Suprapubic skin (tissue), 4 donors: ENCODE measurements around the gene UBE2D1. TPM values are rescaled to one million over a fixed set of nuclear protein-coding genes. Genes with fewer than 3 reads are reported as not detected.

Experiments
- DNase-seq, 2 donors: peaks; one replicate each; pipeline ENCODE4 v3.0.0-alpha.2; 2019; ENCODE audit warnings: low spot score in 2 of 2
- H3K27ac ChIP-seq: fragments of 200-600 bp; sonication (generic); one replicate; pipeline ENCODE4 v1.5.1; 2019
- H3K27me3 ChIP-seq: fragments of 200-600 bp; sonication (generic); one replicate; pipeline ENCODE4 v1.5.1; 2019
- H3K36me3 ChIP-seq: fragments of 200-600 bp; sonication (generic); one replicate; pipeline ENCODE4 v1.5.1; 2019
- H3K4me1 ChIP-seq: fragments of 200-600 bp; sonication (generic); one replicate; pipeline ENCODE4 v1.5.1; 2019
- H3K4me3 ChIP-seq: fragments of 200-600 bp; sonication (generic); one replicate; pipeline ENCODE4 v1.5.1; 2019; ENCODE audit warnings: mild to moderate bottlenecking
- H3K9me3 ChIP-seq: fragments of 200-600 bp; sonication (generic); one replicate; pipeline ENCODE4 v1.5.1; 2019
- CTCF ChIP-seq, 2 donors: fragments of 200-600 bp in 1 of 2; fragments of 450-650 bp in 1 of 2; sonication (generic) in 1 of 2; IDR thresholded peaks; one replicate each; pipeline ENCODE4 v1.5.1; 2016 to 2019; ENCODE audit warnings: antibody characterized with exemption in 2 of 2, mild to moderate bottlenecking in 1 of 2, moderate library complexity in 1 of 2
- EP300 ChIP-seq: sonication (generic); formaldehyde crosslinking; IDR thresholded peaks from one replicate; pipeline ENCODE4 v1.6.1; 2017; ENCODE audit warnings: antibody characterized with exemption
- POLR2A ChIP-seq, 2 donors: fragments of 450-650 bp; IDR thresholded peaks; one replicate each; pipeline ENCODE4 v1.6.1; 2017; ENCODE audit warnings: antibody characterized with exemption in 2 of 2, mild to moderate bottlenecking in 2 of 2, moderate library complexity in 2 of 2
- POLR2AphosphoS5 ChIP-seq, 3 donors: sonication (generic); formaldehyde crosslinking; IDR thresholded peaks; one replicate each; pipeline ENCODE4 v1.6.1; 2017; ENCODE audit warnings: antibody characterized with exemption in 3 of 3
- WGBS: methylation state at CpG from one replicate; pipeline ENCODE4 v1.1.5; 2018; 5-methylcytosine and 5-hydroxymethylcytosine counted together
- total RNA-seq, 4 donors: library from RNA; depleted of rRNA; stranded (reverse); fragments of >200 nt; gene quantifications; one replicate each; pipeline ENCODE4 v1.1.0, GENCODE V29; 2016

UBE2D1 gene
- total RNA-seq, 4 donors from 2014 or later: 8.3 to 11.5 (median 9.6) TPM

- no peak for DNase-seq
- 54% methylated on average over 2 of the region's 2 CpGs for WGBS
Observed at GRCh38 chr10:58356756-58357155, 21.9 kb downstream of the UBE2D1 start.

GRCh38 chr10:58358314-58358933 lies 23.6 kb downstream of the UBE2D1 start:
- no peak for DNase-seq
- 92% methylated on average over 4 of the region's 4 CpGs for WGBS

More at GRCh38 chr10:58356756-58357155, 21.9 kb downstream of the UBE2D1 start:
- no peaks in the 10 kb centered on the region for H3K9me3 ChIP-seq
- no peaks in the 10 kb centered on the region for H3K36me3 ChIP-seq
- no peaks in the 10 kb centered on the region for H3K27me3 ChIP-seq
- TF ChIP-seq CTCF (IDR thresholded peaks at IDR 0.05) (no peak), EP300 (no peak), POLR2A (IDR thresholded peaks at IDR 0.05) (no peak), POLR2AphosphoS5 (IDR thresholded peaks at IDR 0.05) (no peak)
- no peak overlapping the region for H3K4me3 ChIP-seq
- no peaks in the 10 kb centered on the region for H3K4me1 ChIP-seq
- no peak overlapping the region for H3K27ac ChIP-seq

DNA sequence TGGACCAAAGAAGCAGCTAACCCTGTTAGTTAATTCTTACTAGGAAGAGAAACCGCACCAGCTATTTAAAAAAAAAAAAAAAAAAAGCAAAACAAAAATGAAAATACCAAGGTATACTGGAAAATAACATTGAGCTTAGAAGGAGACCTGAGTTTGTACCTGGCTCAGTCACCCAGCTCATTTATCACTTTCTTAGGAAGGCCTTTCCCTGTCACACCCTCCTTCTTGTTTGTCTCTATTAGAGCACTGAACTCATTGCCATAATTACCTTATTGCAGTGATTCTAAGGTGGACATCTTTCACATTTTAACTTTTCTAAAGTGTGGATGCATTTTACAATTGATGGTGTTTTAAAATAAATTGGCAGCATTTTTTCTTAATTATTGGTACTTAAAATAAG lies 24.1 kb downstream of the UBE2D1 start:
- no peak overlapping the region for H3K27ac ChIP-seq
- H3K4me1 ChIP-seq: no peaks in the 10 kb centered on the region
- H3K4me3 ChIP-seq: no peak overlapping the region
- WGBS: 91% methylated on average over 1 of the region's 1 CpG
- H3K27me3 ChIP-seq: no peaks in the 10 kb centered on the region
- H3K9me3 ChIP-seq: no peaks in the 10 kb centered on the region
- no peak for TF ChIP-seq EP300
- TF ChIP-seq POLR2A (IDR thresholded peaks at IDR 0.05): no peak
- no peak for TF ChIP-seq POLR2AphosphoS5 (IDR thresholded peaks at IDR 0.05)
- no peak for TF ChIP-seq CTCF (IDR thresholded peaks at IDR 0.05)
- H3K36me3 ChIP-seq: peaks cover under 1% of the 10 kb centered on the region
- no peak for DNase-seq

More at GRCh38 chr10:58358314-58358933, 23.6 kb downstream of the UBE2D1 start:
- Histone ChIP-seq H3K9me3 (no peaks in the 10 kb centered on the region), H3K4me3 (no peak overlapping the region), H3K36me3 (no peaks in the 10 kb centered on the region), H3K4me1 (no peaks in the 10 kb centered on the region), H3K27ac (no peak overlapping the region), H3K27me3 (no peaks in the 10 kb centered on the region)
- TF ChIP-seq CTCF (IDR thresholded peaks at IDR 0.05) (no peak), POLR2AphosphoS5 (IDR thresholded peaks at IDR 0.05) (no peak), EP300 (no peak), POLR2A (IDR thresholded peaks at IDR 0.05) (no peak)

GRCh38 chr10:58359541-58359940 lies 24.7 kb downstream of the UBE2D1 start:
- WGBS: 96% methylated on average over 3 of the region's 3 CpGs
- H3K9me3 ChIP-seq: no peaks in the 10 kb centered on the region

More at GRCh38 chr10:58359541-58359940, 24.7 kb downstream of the UBE2D1 start:
- Histone ChIP-seq H3K27me3 (no peaks in the 10 kb centered on the region), H3K27ac (no peak overlapping the region), H3K4me1 (no peaks in the 10 kb centered on the region), H3K4me3 (no peak overlapping the region), H3K36me3 (peaks cover 3% of the 10 kb centered on the region)
- no peak for DNase-seq
- TF ChIP-seq POLR2AphosphoS5 (IDR thresholded peaks at IDR 0.05) (no peak), EP300 (no peak), POLR2A (IDR thresholded peaks at IDR 0.05) (no peak), CTCF (IDR thresholded peaks at IDR 0.05) (no peak)
